Right cardiac atrium (tissue), 5 donors: ENCODE results near the gene GABBR2. TPM values are rescaled to one million over a fixed set of nuclear protein-coding genes. Genes with fewer than 3 reads are reported as not detected.
A peak's percentile ranks its signal among the peaks of the same experiment; 100 is the strongest.

Source experiments
- ATAC-seq, 2 donors: fragments of 200-7000 bp; cut with Tn5 transposase; one replicate each; pipeline versions ENCODE4 v1.8.0 to v1.9.1; 2020; ENCODE audit warnings: moderate library complexity in 2 of 2, mild to moderate bottlenecking in 1 of 2
- DNase-seq, 3 donors: peaks; one replicate each; pipeline ENCODE4 v3.0.0-alpha.2; 2020
- H3K27ac ChIP-seq: one replicate; pipeline ENCODE4 v1.5.1; 2013; ENCODE audit warnings: mild to moderate bottlenecking, low read length, control low read depth, moderate library complexity
- H3K27me3 ChIP-seq: one replicate; pipeline ENCODE4 v1.6.1; 2013; ENCODE audit not compliant: control insufficient read depth, insufficient read depth
- H3K4me1 ChIP-seq: one replicate; pipeline ENCODE4 v1.6.1; 2013; ENCODE audit warnings: low read length; ENCODE audit not compliant: control insufficient read depth, insufficient read depth
- H3K4me3 ChIP-seq: one replicate; pipeline ENCODE4 v1.5.1; 2013; ENCODE audit warnings: low read length, control low read depth
- H3K9me3 ChIP-seq: one replicate; pipeline ENCODE4 v1.6.1; 2013; ENCODE audit warnings: low read length; ENCODE audit not compliant: control insufficient read depth
- WGBS: extraction: QIAGEN DNeasy Blood & Tissue Kit; methylation state at CpG from one replicate; pipeline ENCODE4 v1.1.7; 2013; 5-methylcytosine and 5-hydroxymethylcytosine counted together
- intact Hi-C, 4 donors: fragments of 100-400 bp; cut with DNase I; formaldehyde crosslinking; loops; one replicate each; pipeline versions ENCODE4 v1.11.0 to v1.14.0; 2022 to 2023
- polyA plus RNA-seq: library from polyadenylated mRNA; stranded (reverse); fragments of 200-250 nt; gene quantifications from one replicate; pipeline ENCODE4 v1.2.3, GENCODE V29; 2013
- total RNA-seq, 4 donors: library from RNA; stranded (reverse); fragmentation: NEBNext Ultra II Directional; extraction: Animal tissue kit (Norgen Biotek cat#: 25700); gene quantifications; one replicate each; pipeline ENCODE4 v1.2.1, GENCODE V29; 2021
- donor health status: healthy with polysubstance abuse.
- donor health status: DM: no; HTN: yes; CAD: no.
- donor health status: DM: no; HTN: no; CAD: no.
- donor health status: DM: no; HTN: yes; CAD: no; lungs with severe emphysema.
- donor health status: DM: yes; HTN: yes; CAD: no.

The GABBR2 gene
- total and polyA plus RNA-seq, 5 donors = not detected

- H3K4me1 ChIP-seq = no peaks in the 10 kb centered on the region
- no peak overlapping the region for H3K27ac ChIP-seq
- no peaks in the 10 kb centered on the region for H3K27me3 ChIP-seq
- 78% methylated on average over 3 of the region's 3 CpGs for WGBS
- DNase-seq = no peak
- H3K4me3 ChIP-seq = no peak overlapping the region
- intact Hi-C loops = no loop called here
- no peaks in the 10 kb centered on the region for H3K9me3 ChIP-seq
- ATAC-seq = no peak
Observed at GRCh38 chr9:98425079-98425478, 283.7 kb downstream of the GABBR2 start.

- intact Hi-C loops = no loop called here
- 71% methylated on average over 5 of the region's 5 CpGs for WGBS
Observed at GRCh38 chr9:98419260-98419603, 289.5 kb downstream of the GABBR2 start.

GRCh38 chr9:98418578-98419259 is 290.0 kb downstream of the GABBR2 start:
- intact Hi-C loops = no loop called here
- no peak for DNase-seq
- H3K27ac ChIP-seq = no peak overlapping the region
- WGBS = 73% methylated on average over 8 of the region's 8 CpGs
- no peaks in the 10 kb centered on the region for H3K27me3 ChIP-seq
- H3K9me3 ChIP-seq = no peaks in the 10 kb centered on the region
- ATAC-seq = no peak
- H3K4me3 ChIP-seq = no peak overlapping the region
- no peaks in the 10 kb centered on the region for H3K4me1 ChIP-seq

More at GRCh38 chr9:98419260-98419603, 289.5 kb downstream of the GABBR2 start:
- no peaks in the 10 kb centered on the region for H3K4me1 ChIP-seq
- H3K4me3 ChIP-seq = no peak overlapping the region
- no peak overlapping the region for H3K27ac ChIP-seq
- no peaks in the 10 kb centered on the region for H3K9me3 ChIP-seq
- no peak for ATAC-seq
- no peaks in the 10 kb centered on the region for H3K27me3 ChIP-seq
- no peak for DNase-seq

GRCh38 chr9:98416294-98417248 is 292.2 kb downstream of the GABBR2 start:
- Histone ChIP-seq H3K27ac (no peak overlapping the region), H3K4me1 (no peaks in the 10 kb centered on the region), H3K27me3 (no peaks in the 10 kb centered on the region), H3K4me3 (no peak overlapping the region), H3K9me3 (no peaks in the 10 kb centered on the region)
- ATAC-seq (no peak), DNase-seq (no peak)
- WGBS = 66% methylated on average over 10 of the region's 10 CpGs
- intact Hi-C loops = no loop called here

- intact Hi-C loops = no loop called here
- no peak for ATAC-seq
Observed at GRCh38 chr9:98415782-98416181, 293.0 kb downstream of the GABBR2 start.

GRCh38 chr9:98413084-98413483 is 295.7 kb downstream of the GABBR2 start:
- no peaks in the 10 kb centered on the region for H3K4me1 ChIP-seq
- WGBS = 82% methylated on average over 1 of the region's 1 CpG
- H3K9me3 ChIP-seq = no peaks in the 10 kb centered on the region
- no peaks in the 10 kb centered on the region for H3K27me3 ChIP-seq
- intact Hi-C loops = no loop called here
- no peak for ATAC-seq
- H3K4me3 ChIP-seq = no peak overlapping the region
- H3K27ac ChIP-seq = no peak overlapping the region
- no peak for DNase-seq

More at GRCh38 chr9:98415782-98416181, 293.0 kb downstream of the GABBR2 start:
- 57% methylated on average over 4 of the region's 4 CpGs for WGBS
- DNase-seq = no peak
- Histone ChIP-seq H3K9me3 (no peaks in the 10 kb centered on the region), H3K27ac (no peak overlapping the region), H3K27me3 (no peaks in the 10 kb centered on the region), H3K4me1 (no peaks in the 10 kb centered on the region), H3K4me3 (no peak overlapping the region)

GRCh38 chr9:98412101-98412842 is 296.5 kb downstream of the GABBR2 start:
- no peaks in the 10 kb centered on the region for H3K4me1 ChIP-seq
- no peak overlapping the region for H3K4me3 ChIP-seq
- intact Hi-C loops = no loop called here
- ATAC-seq (no peak), DNase-seq (no peak)
- 71% methylated on average over 10 of the region's 10 CpGs for WGBS
- H3K27me3 ChIP-seq = no peaks in the 10 kb centered on the region
- no peaks in the 10 kb centered on the region for H3K9me3 ChIP-seq
- no peak overlapping the region for H3K27ac ChIP-seq

GRCh38 chr9:98410185-98410697 is 298.5 kb downstream of the GABBR2 start:
- Histone ChIP-seq H3K27me3 (no peaks in the 10 kb centered on the region), H3K9me3 (no peaks in the 10 kb centered on the region), H3K4me1 (no peaks in the 10 kb centered on the region), H3K27ac (no peak overlapping the region), H3K4me3 (no peak overlapping the region)
- DNase-seq = peak; percentile 19 to 58 (median 57)
- intact Hi-C loops = no loop called here
- ATAC-seq = peak; percentile 63 to 78
- WGBS = 23% methylated on average over 8 of the region's 8 CpGs

GRCh38 chr9:98409719-98410118 is 299.0 kb downstream of the GABBR2 start:
- DNase-seq (no peak), ATAC-seq (no peak)
- 48% methylated on average over 6 of the region's 6 CpGs for WGBS
- Histone ChIP-seq H3K27me3 (no peaks in the 10 kb centered on the region), H3K4me3 (no peak overlapping the region), H3K4me1 (no peaks in the 10 kb centered on the region), H3K9me3 (no peaks in the 10 kb centered on the region), H3K27ac (no peak overlapping the region)
- intact Hi-C loops = no loop called here

GRCh38 chr9:98406469-98406868 is 302.3 kb downstream of the GABBR2 start:
- 65% methylated on average over 6 of the region's 6 CpGs for WGBS
- H3K9me3 ChIP-seq = no peaks in the 10 kb centered on the region
- DNase-seq (no peak), ATAC-seq (no peak)
- no peak overlapping the region for H3K4me3 ChIP-seq
- H3K27me3 ChIP-seq = no peaks in the 10 kb centered on the region
- H3K27ac ChIP-seq = no peak overlapping the region
- intact Hi-C loops = no loop called here
- H3K4me1 ChIP-seq = no peaks in the 10 kb centered on the region

GRCh38 chr9:98404237-98404636 is 304.5 kb downstream of the GABBR2 start:
- intact Hi-C loops = no loop called here
- H3K9me3 ChIP-seq = no peaks in the 10 kb centered on the region
- no peak overlapping the region for H3K27ac ChIP-seq
- ATAC-seq (no peak), DNase-seq (no peak)
- H3K4me3 ChIP-seq = no peak overlapping the region
- H3K4me1 ChIP-seq = no peaks in the 10 kb centered on the region
- H3K27me3 ChIP-seq = no peaks in the 10 kb centered on the region
- WGBS = 86% methylated on average over 11 of the region's 11 CpGs
